ENCODE results near the gene DHX40. TPM values are rescaled to one million over a fixed set of nuclear protein-coding genes. Genes with fewer than 3 reads are reported as not detected.

The DHX40 gene
- polyA plus RNA-seq, 1 of the 3 experiments (the other 2 are of a cell fraction) = 33.8 TPM

GRCh38 chr17:59626756-59627155 lies 61.3 kb downstream of the DHX40 start:
- no peak overlapping the region for H3K27ac ChIP-seq (ENCODE audit: low read depth in 2 of 2, low read length in 1 of 2)
- H3K4me2 ChIP-seq = no peak overlapping the region; the same call in 1 of the 2 replicates
- no peaks in the 10 kb centered on the region for H3K27me3 ChIP-seq (ENCODE audit: insufficient read depth)
- H2AFZ ChIP-seq (ENCODE audit: low read depth) = no peak overlapping the region
- DNase-seq = no peak
- WGBS (ENCODE audit: low lambda C conversion rate) = 99% methylated on average over 5 of the region's 5 CpGs
- ChIA-PET POLR2A (no interaction called here), CTCF (no interaction called here)
- H3K9ac ChIP-seq = no peak overlapping the region
- no peak for TF ChIP-seq JUND (IDR thresholded peaks at IDR 0.05)
- TF ChIP-seq ELF1 (IDR thresholded peaks at IDR 0.05) = no peak
- TF ChIP-seq EZH2phosphoT487 (IDR thresholded peaks at IDR 0.05; ENCODE audit: borderline replicate concordance, low read depth) = no peak
- no peak for TF ChIP-seq RXRA (IDR thresholded peaks at IDR 0.05; ENCODE audit: borderline replicate concordance, low read depth)
- no peak for TF ChIP-seq REST (IDR thresholded peaks at IDR 0.05; ENCODE audit: low read depth, low read length)
- no peak for TF ChIP-seq CTCF (IDR thresholded peaks at IDR 0.05)
- no peak for TF ChIP-seq USF1 (IDR thresholded peaks at IDR 0.05; ENCODE audit: borderline replicate concordance, low read depth)
- no peaks in the 10 kb centered on the region for H3F3A ChIP-seq (replicated peaks; ENCODE audit: insufficient read depth)
- H3K4me3 ChIP-seq (ENCODE audit: low read depth in 2 of 2, low read length in 1 of 2) = no peak overlapping the region
- no peaks in the 10 kb centered on the region for H3K9me3 ChIP-seq
- H3K79me2 ChIP-seq (ENCODE audit: insufficient read depth) = peaks cover 100% of the 10 kb centered on the region
- no peaks in the 10 kb centered on the region for H3K9me2 ChIP-seq
- peaks cover 21 to 70% of the 10 kb centered on the region in 2 experiments for H3K36me3 ChIP-seq (replicated peaks in 1 of 2; ENCODE audit: control insufficient read depth in 1 of 2, insufficient read depth in 2 of 2, low read length in 1 of 2)
- peaks cover 100% of the 10 kb centered on the region for H4K20me1 ChIP-seq (ENCODE audit: insufficient read depth)
- peaks cover 14 to 16% of the 10 kb centered on the region in 2 experiments; a peak in 3 of 4 replicates for H3K4me1 ChIP-seq (ENCODE audit: control insufficient read depth in 1 of 2, insufficient read depth in 2 of 2, low read depth in 1 of 2, low read length in 1 of 2)

- H3K9me2 ChIP-seq = no peaks in the 10 kb centered on the region
- H3K36me3 ChIP-seq (replicated peaks in 1 of 2; ENCODE audit: control insufficient read depth in 1 of 2, insufficient read depth in 2 of 2, low read length in 1 of 2) = peaks cover 18 to 66% of the 10 kb centered on the region in 2 experiments
- no peaks in the 10 kb centered on the region for H3K9me3 ChIP-seq
- no peak overlapping the region for H2AFZ ChIP-seq (ENCODE audit: low read depth)
- no peak overlapping the region for H3K27ac ChIP-seq (ENCODE audit: low read depth in 2 of 2, low read length in 1 of 2)
- peaks cover 9 to 12% of the 10 kb centered on the region in 2 experiments; a peak in 3 of 4 replicates for H3K4me1 ChIP-seq (ENCODE audit: control insufficient read depth in 1 of 2, insufficient read depth in 2 of 2, low read depth in 1 of 2, low read length in 1 of 2)
- TF ChIP-seq MEF2A (IDR thresholded peaks at IDR 0.05; ENCODE audit: borderline replicate concordance, low read depth) = no peak
- TF ChIP-seq GABPA (IDR thresholded peaks at IDR 0.05; ENCODE audit: low read depth) = no peak
- TF ChIP-seq RAD21 (IDR thresholded peaks at IDR 0.05; ENCODE audit: low read length) = no peak
- no peak for TF ChIP-seq ZBTB33 (IDR thresholded peaks at IDR 0.05; ENCODE audit: borderline replicate concordance, low read depth)
- no peak for TF ChIP-seq CTCF (IDR thresholded peaks at IDR 0.05)
- TF ChIP-seq RCOR1 (IDR thresholded peaks at IDR 0.05; ENCODE audit: low read length) = no peak
- TF ChIP-seq RFX5 (IDR thresholded peaks at IDR 0.05; ENCODE audit: low read length) = no peak
- no peak for TF ChIP-seq TCF12 (IDR thresholded peaks at IDR 0.05)
- no peaks in the 10 kb centered on the region for H3K27me3 ChIP-seq (ENCODE audit: insufficient read depth)
- CTCF ChIA-PET = no interaction called here
- H3K4me2 ChIP-seq = no peak overlapping the region
- H3K9ac ChIP-seq = no peak overlapping the region
- no peak overlapping the region for H3K4me3 ChIP-seq (ENCODE audit: low read depth in 2 of 2, low read length in 1 of 2)
- POLR2A ChIA-PET = no interaction called here
- peaks cover 100% of the 10 kb centered on the region for H3K79me2 ChIP-seq (ENCODE audit: insufficient read depth)
- no peak for DNase-seq
- 90% methylated on average over 3 of the region's 3 CpGs for WGBS (ENCODE audit: low lambda C conversion rate)
- no peaks in the 10 kb centered on the region for H3F3A ChIP-seq (replicated peaks; ENCODE audit: insufficient read depth)
- peaks cover 100% of the 10 kb centered on the region for H4K20me1 ChIP-seq (ENCODE audit: insufficient read depth)
Measured at GRCh38 chr17:59627274-59627673, 61.9 kb downstream of the DHX40 start.

All from SK-N-SH (cell line).